HG02623 (cell line): Measurements from ENCODE around the gene PRKCE.
"Not testable (repeated sequence)": the region's sequence is repeated elsewhere in the genome, so short reads cannot be mapped to it uniquely, and the experiment has no call there.

Source experiments
- ATAC-seq: cut with Tn5 transposase; IDR thresholded peaks from one replicate; pipeline ENCODE4 v1.9.1; 2021; ENCODE audit warnings: moderate library complexity; ENCODE audit not compliant: unreplicated experiment

The PRKCE gene

DNA sequence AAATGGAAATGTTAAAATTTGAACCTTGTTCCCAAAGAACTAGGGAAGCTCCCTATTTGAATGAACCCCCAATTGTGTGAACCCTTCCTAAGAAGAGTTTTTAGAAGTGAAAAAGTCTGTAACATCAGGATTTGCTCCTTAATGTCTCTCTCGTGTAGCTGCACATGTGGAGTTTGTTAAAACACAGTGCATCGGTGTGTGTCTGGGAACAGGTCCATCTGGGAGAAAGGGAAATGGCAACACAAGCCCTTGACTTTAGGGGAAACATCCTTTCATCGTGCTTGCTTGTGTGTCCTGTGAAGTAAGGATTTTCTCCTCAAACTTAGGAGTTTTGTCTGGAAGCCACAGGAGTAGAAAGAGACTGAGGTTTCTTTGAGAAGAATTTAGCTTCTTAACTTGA, 203.9 kb downstream of the PRKCE start:
- ATAC-seq = no peak

GRCh38 chr2:45856391-45857274, 205.2 kb downstream of the PRKCE start:
- ATAC-seq = no peak

DNA sequence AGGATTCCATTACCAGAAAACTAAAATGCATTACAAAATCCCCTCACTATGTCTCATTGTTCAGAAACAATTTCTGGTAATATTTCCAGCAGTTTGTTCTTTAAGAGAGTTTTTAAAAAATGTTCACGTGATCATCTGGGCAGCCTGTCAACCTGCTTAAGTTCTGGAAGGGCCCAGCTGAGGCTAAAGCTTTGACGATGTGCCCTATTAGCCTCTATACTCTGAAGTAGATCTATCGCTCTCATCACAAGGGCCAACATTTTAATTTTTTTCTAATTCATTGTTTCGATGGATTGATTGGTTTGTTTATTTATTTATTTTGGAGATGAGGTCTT, 205.8 kb downstream of the PRKCE start:
- ATAC-seq = no peak

DNA sequence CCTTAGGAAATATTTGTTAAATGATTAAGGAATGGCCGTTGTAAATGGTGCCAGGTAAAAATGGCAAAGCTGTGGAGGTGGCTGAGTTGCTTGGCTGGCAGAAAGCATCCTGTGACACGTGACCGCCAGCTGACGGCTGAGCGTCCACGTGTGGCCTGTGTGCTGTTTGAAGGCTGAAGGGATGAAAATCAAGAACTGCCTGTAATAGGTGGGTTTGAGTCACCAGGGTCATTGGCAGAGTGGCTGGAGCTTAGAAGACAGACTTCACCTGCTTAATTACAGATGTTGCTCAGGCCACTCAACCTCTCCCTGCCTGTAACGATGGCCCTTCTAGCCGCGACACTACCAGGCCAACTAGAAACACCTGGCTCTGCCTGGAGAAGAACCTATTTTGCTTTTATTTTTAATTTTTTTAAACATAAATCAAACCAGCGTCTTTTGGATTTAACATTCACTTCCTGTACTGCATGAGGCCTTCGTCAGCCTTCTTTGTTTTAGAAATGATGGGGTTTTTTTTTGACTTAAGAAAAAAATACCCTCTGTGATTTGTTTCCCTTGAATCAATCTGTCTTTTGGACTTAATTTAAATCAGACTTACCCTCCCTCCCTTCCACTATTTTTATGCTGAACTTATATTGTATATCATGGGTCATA, 206.5 kb downstream of the PRKCE start:
- ATAC-seq = no peak

- not testable (repeated sequence) for ATAC-seq
These were observed 207.4 kb downstream of the PRKCE start for GRCh38 chr2:45858872-45859271.

GRCh38 chr2:45859682-45860081, 208.2 kb downstream of the PRKCE start:
- ATAC-seq = no peak

GRCh38 chr2:45860136-45861121, 209.0 kb downstream of the PRKCE start:
- no peak for ATAC-seq

DNA sequence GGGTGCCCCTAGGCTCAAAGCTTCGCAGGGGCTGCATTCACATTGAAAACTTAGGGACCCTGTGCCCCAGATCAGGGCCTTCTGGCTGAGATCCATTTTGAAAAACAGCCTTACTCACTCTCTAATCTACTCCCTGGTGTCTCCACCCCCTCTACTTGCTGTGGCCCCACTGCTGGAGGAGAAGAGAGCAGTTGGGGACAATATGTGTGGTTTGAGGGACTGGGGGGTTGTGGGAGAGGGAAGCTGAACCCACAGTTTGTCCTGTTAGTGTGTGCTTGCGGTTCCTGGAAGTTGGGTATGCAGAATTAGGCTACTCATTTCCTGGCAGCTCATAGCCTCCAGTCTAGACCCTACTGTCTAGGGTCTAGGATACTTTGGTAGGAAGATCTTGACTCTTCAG, 211.4 kb downstream of the PRKCE start:
- no peak for ATAC-seq

- no peak for ATAC-seq
These were observed 212.6 kb downstream of the PRKCE start for GRCh38 chr2:45864121-45864520.

DNA sequence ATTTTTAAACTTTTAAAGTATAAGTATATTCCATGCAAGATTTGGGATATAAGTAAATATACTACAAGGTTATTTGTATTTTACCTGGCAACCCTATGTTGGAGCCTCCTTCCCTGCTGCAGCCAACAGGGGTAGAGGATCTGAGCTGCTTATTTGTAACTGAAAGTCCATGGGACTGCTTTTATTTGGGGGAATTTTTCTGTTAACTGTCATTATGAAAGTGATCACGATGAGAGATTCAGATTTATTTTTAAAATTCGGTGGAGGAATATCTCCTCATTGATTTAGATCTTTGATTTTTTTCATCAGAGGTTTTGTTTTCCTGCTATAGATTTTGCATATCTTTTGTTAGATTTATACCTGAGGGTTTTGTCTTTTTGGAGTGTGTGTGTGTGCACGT, 215.9 kb downstream of the PRKCE start:
- no peak for ATAC-seq

DNA sequence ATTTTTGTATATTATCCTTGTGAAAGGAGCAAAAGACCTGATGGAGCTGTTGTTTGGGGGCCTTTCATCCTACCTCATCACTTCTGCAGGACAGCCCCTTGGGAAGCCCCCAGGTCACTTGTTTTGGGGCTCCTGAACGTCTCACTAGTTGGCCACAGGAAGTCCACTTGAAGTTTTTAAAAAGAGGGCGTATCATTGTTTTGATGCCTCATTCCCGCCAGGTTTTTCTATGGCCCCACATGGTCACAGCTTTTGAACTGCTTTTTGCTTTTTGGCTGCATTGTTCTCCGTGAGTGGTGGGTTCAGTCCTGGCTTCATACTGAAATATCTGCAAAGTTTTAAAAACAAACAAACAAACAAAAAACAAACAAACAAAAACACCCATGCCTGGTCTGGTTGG, 216.3 kb downstream of the PRKCE start:
- ATAC-seq = no peak

DNA sequence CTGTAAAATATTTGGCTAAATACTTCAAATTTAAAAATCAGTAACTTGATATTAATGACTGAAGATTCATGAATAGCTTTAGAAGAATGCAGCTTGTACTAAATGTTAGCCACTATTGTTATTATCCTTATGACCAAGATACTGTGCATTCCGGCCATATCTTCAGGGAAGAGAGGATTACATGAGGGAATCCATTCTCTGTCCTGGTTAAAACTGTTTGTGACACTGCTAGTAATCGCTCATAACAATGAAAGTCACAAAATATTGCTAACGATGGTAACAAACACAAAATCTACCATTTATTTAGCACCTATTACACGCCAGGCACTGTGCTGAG, 217.7 kb downstream of the PRKCE start:
- ATAC-seq = no peak

DNA sequence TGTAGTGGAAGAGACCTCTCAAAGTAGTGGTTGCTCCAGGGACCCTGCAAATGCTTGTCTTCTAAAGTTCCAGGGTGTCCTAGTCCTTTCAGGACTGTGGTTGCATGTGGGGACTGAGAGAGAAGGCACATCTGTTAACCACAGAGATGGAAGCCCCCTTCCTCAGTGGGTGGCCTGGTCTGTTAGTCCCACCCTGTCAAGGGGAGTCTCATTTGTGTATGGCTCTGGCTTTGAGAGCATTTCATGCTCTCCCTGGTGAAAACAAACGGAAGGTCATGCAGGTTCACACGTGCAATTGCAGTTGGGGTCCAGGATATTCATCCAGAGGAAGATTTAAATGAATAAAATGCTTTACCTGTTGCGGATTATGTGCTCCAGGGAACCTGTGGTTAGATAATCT, 219.6 kb downstream of the PRKCE start:
- ATAC-seq = no peak

DNA sequence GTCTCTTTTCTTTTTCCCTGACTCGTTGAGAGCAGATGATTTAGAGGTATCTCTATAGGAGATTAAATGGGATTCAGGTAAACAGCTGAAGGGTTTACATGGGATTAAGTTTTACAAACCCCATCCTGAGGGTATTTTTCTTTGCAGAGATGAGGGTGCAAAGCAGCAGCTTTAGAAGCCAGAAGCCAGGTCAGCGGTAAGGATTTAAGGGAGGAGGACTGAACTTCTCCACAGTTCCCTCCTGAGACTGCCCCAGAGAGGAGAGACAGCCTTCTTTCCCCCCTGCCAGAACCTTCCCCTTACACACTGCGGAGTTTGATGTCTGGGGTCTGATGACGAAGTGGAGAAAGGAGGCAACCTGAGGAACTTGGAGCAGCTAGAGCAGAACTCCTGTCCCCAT, 220.1 kb downstream of the PRKCE start:
- ATAC-seq = no peak

DNA sequence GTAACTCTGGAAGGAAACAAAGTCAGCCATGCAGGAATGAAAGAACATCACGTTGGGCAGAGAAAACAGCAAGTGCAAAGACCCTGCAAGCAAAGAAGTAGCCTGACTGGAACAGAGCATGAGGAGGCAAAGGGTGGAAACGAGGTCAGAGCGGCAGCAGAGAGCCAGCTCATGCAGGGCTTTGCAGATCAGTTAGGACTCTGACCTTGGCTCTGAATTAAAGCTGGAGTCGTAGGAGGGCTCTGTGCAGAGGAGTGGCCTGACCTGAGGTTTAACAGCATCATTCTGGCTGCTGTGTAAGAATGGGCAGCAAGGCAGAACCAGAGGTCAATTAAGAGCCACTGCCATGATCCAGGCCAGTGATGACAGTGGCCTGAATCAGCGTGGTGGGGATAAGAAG, 220.7 kb downstream of the PRKCE start:
- ATAC-seq = no peak

DNA sequence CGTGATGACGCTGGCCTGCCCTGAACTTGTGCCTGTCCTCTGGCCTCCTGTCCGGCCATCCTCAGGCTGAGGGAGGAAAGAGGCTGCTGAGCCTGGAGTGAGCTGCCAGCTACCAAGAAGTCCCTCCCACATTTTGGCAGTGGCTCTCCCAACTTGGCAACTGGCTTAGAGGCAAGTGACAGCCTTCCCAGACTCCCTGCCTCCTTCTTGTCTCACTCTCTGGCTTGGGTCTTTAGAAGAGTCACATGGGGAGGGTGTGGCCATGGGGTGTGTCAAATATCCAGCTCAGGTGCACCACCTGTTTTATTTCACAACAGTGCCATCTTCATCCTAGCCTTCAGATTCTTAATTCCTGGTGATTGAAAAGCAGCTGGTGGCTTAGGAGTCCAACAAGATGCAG, 222.9 kb downstream of the PRKCE start:
- no peak for ATAC-seq

DNA sequence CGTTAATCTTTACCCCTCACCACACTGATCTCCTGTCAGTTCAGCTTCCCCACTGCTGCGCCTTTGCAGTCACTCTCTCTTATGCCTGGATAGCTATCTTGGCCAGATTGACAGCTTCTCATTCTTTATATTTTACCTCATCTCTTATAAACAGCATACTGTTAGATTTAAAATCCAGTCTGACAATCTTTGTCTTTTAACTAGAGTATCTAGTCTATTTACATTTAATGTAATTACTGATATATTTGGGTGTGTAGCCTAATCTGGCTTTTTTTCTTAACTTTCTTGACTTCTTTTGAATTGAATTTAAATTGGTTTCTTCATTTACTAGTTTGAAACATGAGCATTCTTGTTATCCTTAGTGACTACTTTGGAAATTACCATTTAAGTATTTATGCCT, 225.1 kb downstream of the PRKCE start:
- no peak for ATAC-seq

GRCh38 chr2:45879406-45879805, 227.9 kb downstream of the PRKCE start:
- ATAC-seq = no peak

DNA sequence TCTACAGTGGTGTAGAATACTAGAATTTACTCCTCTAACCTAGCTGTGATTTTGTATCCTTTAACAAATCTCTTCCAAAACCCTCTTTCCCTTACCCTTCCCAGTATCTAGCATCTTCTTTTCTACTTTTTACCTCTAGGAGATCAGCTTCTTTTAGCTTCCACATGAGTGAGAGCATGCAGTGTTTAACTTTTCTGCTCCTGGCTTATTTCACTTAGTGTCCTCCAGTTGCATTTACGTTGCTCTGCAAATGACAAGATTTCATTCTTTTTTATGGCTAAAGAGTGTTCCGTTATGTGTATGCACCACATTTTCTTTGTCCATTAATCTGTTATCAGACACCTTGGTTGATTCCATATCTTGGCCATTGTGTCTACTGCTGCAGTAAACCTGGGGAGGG, 228.5 kb downstream of the PRKCE start:
- ATAC-seq = no peak

GRCh38 chr2:45881970-45882581, 230.6 kb downstream of the PRKCE start:
- no peak for ATAC-seq
